GM19043 (cell line): ENCODE measurements around the gene VAV2.
"Not testable (repeated sequence)": the region's sequence is repeated elsewhere in the genome, so short reads cannot be mapped to it uniquely, and the experiment has no call there.

Experiments
- ATAC-seq: cut with Tn5 transposase; IDR thresholded peaks from one replicate; pipeline ENCODE4 v1.9.1; 2021; ENCODE audit warnings: low read depth; ENCODE audit not compliant: unreplicated experiment

Gene VAV2

GRCh38 chr9:133923608-133924007 lies 68.5 kb downstream of the VAV2 start:
- not testable (repeated sequence) for ATAC-seq

GRCh38 chr9:133921866-133922265 lies 70.3 kb downstream of the VAV2 start:
- ATAC-seq: no peak

GRCh38 chr9:133920471-133920870 lies 71.7 kb downstream of the VAV2 start:
- no peak for ATAC-seq

GRCh38 chr9:133919253-133920115 lies 72.6 kb downstream of the VAV2 start:
- no peak for ATAC-seq

- no peak for ATAC-seq
These were observed 73.9 kb downstream of the VAV2 start for GRCh38 chr9:133918111-133918813.

GRCh38 chr9:133917375-133917774 lies 74.7 kb downstream of the VAV2 start:
- ATAC-seq: no peak

- no peak for ATAC-seq
These were observed 76.0 kb downstream of the VAV2 start for GRCh38 chr9:133916159-133916541.

GRCh38 chr9:133915534-133916158 lies 76.5 kb downstream of the VAV2 start:
- no peak for ATAC-seq

GRCh38 chr9:133914442-133915342 lies 77.4 kb downstream of the VAV2 start:
- no peak for ATAC-seq

GRCh38 chr9:133913571-133914369 lies 78.4 kb downstream of the VAV2 start:
- ATAC-seq: no peak

- no peak for ATAC-seq
These were observed 81.1 kb downstream of the VAV2 start for GRCh38 chr9:133910855-133911514.

GRCh38 chr9:133906932-133907910 lies 84.9 kb downstream of the VAV2 start:
- no peak for ATAC-seq

- no peak for ATAC-seq
These were observed 85.9 kb downstream of the VAV2 start for GRCh38 chr9:133906218-133906617.

- no peak for ATAC-seq
These were observed 86.6 kb downstream of the VAV2 start for GRCh38 chr9:133905493-133905892.

- ATAC-seq: no peak
These were observed 87.6 kb downstream of the VAV2 start for GRCh38 chr9:133904346-133905090.

GRCh38 chr9:133901184-133901835 lies 90.8 kb downstream of the VAV2 start:
- no peak for ATAC-seq

GRCh38 chr9:133897675-133898074 lies 94.4 kb downstream of the VAV2 start:
- ATAC-seq: no peak
